Small intestine (tissue), 7 donors: ENCODE measurements around the gene TMEM168. TPM values are rescaled to one million over a fixed set of nuclear protein-coding genes. Genes with fewer than 3 reads are reported as not detected.

ENCODE experiments used
- DNase-seq, 2 donors: peaks; one replicate each; pipeline versions ENCODE4 v3.0.0 to v3.0.0-alpha.2; 2013
- FAIRE-seq: peaks from 2 replicates; lab custom pipeline; 2012; peaks lifted over from hg19 to GRCh38; lab: Jason Lieb, UNC
- H3K27ac ChIP-seq, 3 donors: one replicate each; pipeline ENCODE4 v1.5.1; 2013; ENCODE audit warnings: low read length in 2 of 3, mild to moderate bottlenecking in 2 of 3, control low read depth in 1 of 3, inconsistent platforms in 1 of 3, low read depth in 1 of 3, moderate library complexity in 1 of 3
- H3K27me3 ChIP-seq, 3 donors: one replicate each; pipeline ENCODE4 v1.6.1; 2013; ENCODE audit warnings: low read length in 3 of 3, inconsistent platforms in 1 of 3; ENCODE audit not compliant: control insufficient read depth in 3 of 3, insufficient read depth in 3 of 3
- H3K36me3 ChIP-seq, 3 donors: one replicate each; pipeline ENCODE4 v1.6.1; 2013; ENCODE audit warnings: low read length in 3 of 3, inconsistent platforms in 1 of 3, low read depth in 1 of 3, mild to moderate bottlenecking in 1 of 3, moderate library complexity in 1 of 3; ENCODE audit not compliant: control insufficient read depth in 3 of 3, insufficient read depth in 2 of 3
- H3K4me1 ChIP-seq, 3 donors: one replicate each; pipeline ENCODE4 v1.6.1; 2013; ENCODE audit warnings: low read length in 2 of 3, inconsistent platforms in 1 of 3, low read depth in 1 of 3, mild to moderate bottlenecking in 1 of 3, moderate library complexity in 1 of 3; ENCODE audit not compliant: control insufficient read depth in 3 of 3, insufficient read depth in 2 of 3
- H3K4me3 ChIP-seq, 3 donors: one replicate each; pipeline ENCODE4 v1.5.1; 2013; ENCODE audit warnings: low read length in 3 of 3, control low read depth in 1 of 3, inconsistent platforms in 1 of 3, low read depth in 1 of 3, mild to moderate bottlenecking in 1 of 3, moderate library complexity in 1 of 3
- H3K9me3 ChIP-seq, 2 donors: one replicate each; pipeline ENCODE4 v1.6.1; 2013; ENCODE audit warnings: low read depth in 1 of 2, low read length in 1 of 2; ENCODE audit not compliant: control insufficient read depth in 2 of 2, insufficient read depth in 1 of 2
- WGBS, 3 donors: extraction: QIAGEN DNeasy Blood & Tissue Kit; methylation state at CpG; one replicate each; pipeline ENCODE4 v1.1.7; 2013; 5-methylcytosine and 5-hydroxymethylcytosine counted together
- polyA plus RNA-seq, 4 donors: library from polyadenylated mRNA; stranded (reverse) in 3 of 4; unstranded in 1 of 4; fragments of 200-250 nt in 3 of 4; fragments of 120-200 nt in 1 of 4; gene quantifications; one replicate each; pipeline versions ENCODE4 v1.2.1 to v1.2.3, GENCODE V29; 2013
- donor health status: healthy with polysubstance abuse.
- donor health status: control.
- donor health status: control.
- donor health status: Bipolar disorder and iron deficiency.
- donor health status: healthy.

The TMEM168 gene
- polyA plus RNA-seq, 4 donors, result 3.4 to 33.9 (median 9.1) TPM

DNA sequence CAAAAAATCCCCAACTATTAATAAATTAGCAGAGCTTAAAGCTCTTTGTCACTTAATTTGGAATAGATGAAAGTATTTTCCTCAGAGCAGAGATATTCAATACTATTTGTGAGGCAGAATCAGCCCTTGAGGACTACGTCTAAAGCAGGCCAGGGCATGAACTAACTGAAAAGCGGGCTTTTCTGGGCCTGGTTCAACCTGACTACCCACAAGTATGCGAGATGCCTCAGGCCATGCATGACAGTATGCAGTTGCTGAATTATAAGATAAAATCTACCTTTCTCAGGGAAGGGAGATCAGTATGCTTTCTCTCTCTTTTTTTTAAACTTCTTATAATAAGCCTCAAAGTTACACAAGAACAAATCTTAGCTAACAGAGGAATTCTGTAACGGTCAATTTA, 20.1 kb downstream of the TMEM168 start:
- no peak overlapping the region for H3K4me3 ChIP-seq
- DNase-seq, result no peak
- no peak for FAIRE-seq
- 92 to 98% (median 95%) methylated on average over 4 of the region's 4 CpGs for WGBS, 3 donors
- no peaks in the 10 kb centered on the region for H3K9me3 ChIP-seq
- H3K27me3 ChIP-seq, result no peaks in the 10 kb centered on the region
- H3K36me3 ChIP-seq, result peaks cover 0 to 4% (median 2%) of the 10 kb centered on the region in 3 donors
- H3K4me1 ChIP-seq, result no peaks in the 10 kb centered on the region
- no peak overlapping the region for H3K27ac ChIP-seq

DNA sequence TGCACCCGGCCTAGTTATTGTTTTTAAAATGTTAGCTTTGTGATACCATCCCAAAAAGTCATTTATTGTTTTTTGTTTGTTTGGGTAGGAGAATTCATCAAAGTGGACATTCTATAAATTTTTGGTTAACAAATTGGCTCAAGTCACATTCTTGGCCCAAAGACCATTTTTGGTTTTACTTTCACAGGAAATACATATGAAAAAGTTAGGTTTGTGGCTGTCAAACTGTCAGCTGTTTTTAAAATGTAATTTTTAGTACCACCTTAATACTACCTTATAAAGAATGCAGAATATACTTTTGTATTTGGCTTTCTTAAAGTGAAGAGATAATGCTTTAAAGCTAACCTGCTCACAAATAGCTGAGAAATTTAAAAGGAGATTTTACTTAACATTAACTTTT, 25.1 kb downstream of the TMEM168 start:
- H3K4me3 ChIP-seq, result no peak overlapping the region
- H3K9me3 ChIP-seq, result no peaks in the 10 kb centered on the region
- peaks cover 0 to 4% (median 2%) of the 10 kb centered on the region in 3 donors for H3K36me3 ChIP-seq
- H3K27me3 ChIP-seq, result no peaks in the 10 kb centered on the region
- H3K4me1 ChIP-seq, result no peaks in the 10 kb centered on the region
- DNase-seq (no peak), FAIRE-seq (no peak)
- H3K27ac ChIP-seq, result no peak overlapping the region
- WGBS, 3 donors, result 89 to 100% (median 91%) methylated on average over 1 of the region's 1 CpG

DNA sequence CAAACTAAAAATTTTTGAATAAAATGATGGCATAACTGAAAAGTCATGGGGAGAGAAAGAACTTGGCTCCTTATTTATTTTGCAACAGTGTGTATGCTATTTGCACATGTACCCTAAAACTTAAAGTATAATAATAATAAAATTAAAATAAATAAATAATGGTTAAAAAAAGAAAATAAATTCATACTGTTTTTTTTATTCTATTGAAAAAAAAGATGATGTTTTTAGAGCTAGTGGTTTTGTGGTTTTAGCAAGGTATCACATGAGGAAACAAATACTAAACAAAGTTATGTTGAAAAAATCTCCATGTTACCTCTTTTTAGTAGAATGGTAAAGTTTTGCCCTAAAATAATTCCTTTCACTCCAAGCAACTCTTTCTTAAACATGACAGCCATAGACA, 26.2 kb downstream of the TMEM168 start:
- no peaks in the 10 kb centered on the region for H3K9me3 ChIP-seq
- DNase-seq (no peak), FAIRE-seq (no peak)
- peaks cover 0 to 2% (median 2%) of the 10 kb centered on the region in 3 donors for H3K36me3 ChIP-seq
- H3K4me1 ChIP-seq, result no peaks in the 10 kb centered on the region
- H3K4me3 ChIP-seq, result no peak overlapping the region
- H3K27me3 ChIP-seq, result no peaks in the 10 kb centered on the region
- no peak overlapping the region for H3K27ac ChIP-seq

DNA sequence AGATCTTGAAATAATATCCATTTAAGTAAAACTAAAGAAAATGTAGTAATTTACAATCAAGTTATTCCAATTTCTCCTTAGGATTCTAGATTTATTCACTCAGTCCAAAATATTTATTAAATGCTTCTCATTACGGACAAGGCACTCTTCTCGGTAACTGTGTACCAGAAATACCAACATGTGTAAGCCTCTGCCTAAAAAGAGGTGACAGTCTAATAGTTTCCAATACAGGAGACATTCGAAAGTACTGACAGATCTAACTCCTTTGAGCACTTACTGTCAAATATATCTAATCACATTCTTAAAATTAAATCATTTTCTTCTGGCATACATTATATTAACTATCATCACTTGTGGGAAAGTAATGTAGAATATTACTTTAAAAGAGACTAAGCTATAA, 26.9 kb downstream of the TMEM168 start:
- WGBS, 3 donors, result 77 to 99% (median 95%) methylated on average over 3 of the region's 3 CpGs
- H3K9me3 ChIP-seq, result no peaks in the 10 kb centered on the region
- H3K4me1 ChIP-seq, result no peaks in the 10 kb centered on the region
- no peak for DNase-seq
- peak; percentile 23 for FAIRE-seq
- no peaks in the 10 kb centered on the region for H3K27me3 ChIP-seq
- no peak overlapping the region for H3K27ac ChIP-seq
- no peak overlapping the region for H3K4me3 ChIP-seq
- peaks cover 0 to 2% (median 2%) of the 10 kb centered on the region in 3 donors for H3K36me3 ChIP-seq

DNA sequence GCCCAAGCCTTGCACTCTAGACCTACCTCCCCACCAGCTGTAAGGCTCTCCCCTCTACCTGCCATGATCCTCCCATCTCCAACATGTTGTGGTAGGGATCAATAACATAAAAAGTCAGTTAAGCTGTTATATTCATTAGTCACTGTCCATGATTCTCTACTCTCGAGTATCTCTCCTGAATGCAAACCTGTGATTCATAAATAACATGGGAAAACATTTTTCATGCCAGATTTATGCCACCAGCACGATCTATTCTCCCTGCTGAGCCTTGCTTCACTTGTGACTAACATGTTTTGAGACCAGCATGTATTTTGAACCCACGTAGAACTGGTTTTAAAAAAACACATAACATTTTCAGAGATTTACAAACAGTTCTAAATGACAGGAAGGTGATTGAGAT, 30.3 kb downstream of the TMEM168 start:
- FAIRE-seq, result no peak
- WGBS, 3 donors, result 83 to 90% (median 84%) methylated on average over 3 of the region's 3 CpGs
- no peaks in the 10 kb centered on the region for H3K36me3 ChIP-seq

DNA sequence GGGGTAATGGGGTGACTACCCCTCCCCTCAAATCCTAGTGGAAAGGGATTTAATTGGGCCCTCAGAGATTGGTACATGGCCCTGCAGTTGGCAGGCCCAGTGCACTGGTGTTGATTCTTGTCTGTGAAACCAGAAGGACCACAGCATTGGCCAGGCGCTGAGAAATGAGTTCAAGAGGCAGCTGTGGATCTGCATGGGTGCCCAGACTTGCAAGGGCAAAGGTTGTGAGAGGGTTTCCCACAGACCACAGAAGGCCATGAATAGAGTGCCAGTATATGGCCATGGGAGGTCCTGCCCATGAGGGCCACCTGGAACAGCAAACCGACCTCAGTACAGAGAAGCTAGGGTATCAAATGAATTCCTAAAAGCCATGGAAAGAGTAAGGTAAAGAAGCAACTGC, 32.9 kb downstream of the TMEM168 start:
- no peaks in the 10 kb centered on the region for H3K27me3 ChIP-seq
- 69 to 92% (median 82%) methylated on average over 2 of the region's 2 CpGs for WGBS, 3 donors
- no peak overlapping the region for H3K4me3 ChIP-seq
- FAIRE-seq (no peak), DNase-seq (no peak)
- H3K9me3 ChIP-seq, result no peaks in the 10 kb centered on the region
- H3K4me1 ChIP-seq, result no peaks in the 10 kb centered on the region
- no peak overlapping the region for H3K27ac ChIP-seq
- H3K36me3 ChIP-seq, result no peaks in the 10 kb centered on the region

More for the DNA sequence above, 30.3 kb downstream of the TMEM168 start:
- DNase-seq, result no peak
- no peak overlapping the region for H3K27ac ChIP-seq
- H3K27me3 ChIP-seq, result no peaks in the 10 kb centered on the region
- no peak overlapping the region for H3K4me3 ChIP-seq
- no peaks in the 10 kb centered on the region for H3K4me1 ChIP-seq
- H3K9me3 ChIP-seq, result no peaks in the 10 kb centered on the region

DNA sequence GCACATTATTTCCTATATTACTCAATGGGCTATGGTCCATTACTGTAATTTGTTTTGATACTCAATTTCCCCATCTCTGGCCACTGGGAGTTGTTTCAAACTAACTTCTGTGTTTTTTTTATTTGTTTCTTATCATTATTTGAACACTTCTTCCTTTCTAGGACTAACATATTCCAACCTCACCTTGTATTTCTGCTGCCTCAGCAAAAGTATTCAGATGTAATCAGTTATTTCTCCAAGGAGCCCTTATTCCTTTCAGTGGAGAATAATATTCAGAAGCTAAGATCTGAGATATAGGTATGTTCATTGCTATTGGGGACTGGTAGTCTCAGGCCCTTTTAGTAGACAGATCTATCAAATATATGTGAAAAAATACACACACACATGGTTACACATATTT, 36.9 kb downstream of the TMEM168 start:
- no peaks in the 10 kb centered on the region for H3K9me3 ChIP-seq
- no peaks in the 10 kb centered on the region for H3K36me3 ChIP-seq
- H3K27me3 ChIP-seq, result no peaks in the 10 kb centered on the region
- no peaks in the 10 kb centered on the region for H3K4me1 ChIP-seq
- no peak overlapping the region for H3K4me3 ChIP-seq
- FAIRE-seq (no peak), DNase-seq (no peak)
- no peak overlapping the region for H3K27ac ChIP-seq

DNA sequence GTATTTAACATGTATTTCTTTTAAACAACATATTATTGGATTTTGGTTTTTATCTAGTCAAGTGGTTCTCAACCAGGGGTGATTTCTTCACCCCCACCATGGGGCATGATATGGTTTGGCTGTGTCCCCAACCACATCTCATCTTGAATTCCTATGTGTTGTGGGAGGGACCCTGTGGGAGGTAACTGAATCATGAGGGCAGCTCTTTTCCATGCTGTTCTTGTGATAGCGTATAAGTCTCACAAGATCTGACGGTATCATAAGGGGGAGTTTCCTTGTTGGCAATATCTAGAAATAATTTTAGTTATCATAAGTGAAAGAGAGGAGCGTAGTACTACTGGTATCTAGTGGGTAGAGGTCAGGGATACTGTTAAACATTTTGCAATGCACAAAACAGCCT, 37.6 kb downstream of the TMEM168 start:
- Histone ChIP-seq H3K36me3 (no peaks in the 10 kb centered on the region), H3K27me3 (no peaks in the 10 kb centered on the region), H3K4me3 (no peak overlapping the region), H3K9me3 (peaks cover 0 to 1% of the 10 kb centered on the region in 2 donors), H3K27ac (no peak overlapping the region), H3K4me1 (no peaks in the 10 kb centered on the region)
- FAIRE-seq, result no peak
- 64 to 88% (median 79%) methylated on average over 3 of the region's 3 CpGs for WGBS, 3 donors
- no peak for DNase-seq

DNA sequence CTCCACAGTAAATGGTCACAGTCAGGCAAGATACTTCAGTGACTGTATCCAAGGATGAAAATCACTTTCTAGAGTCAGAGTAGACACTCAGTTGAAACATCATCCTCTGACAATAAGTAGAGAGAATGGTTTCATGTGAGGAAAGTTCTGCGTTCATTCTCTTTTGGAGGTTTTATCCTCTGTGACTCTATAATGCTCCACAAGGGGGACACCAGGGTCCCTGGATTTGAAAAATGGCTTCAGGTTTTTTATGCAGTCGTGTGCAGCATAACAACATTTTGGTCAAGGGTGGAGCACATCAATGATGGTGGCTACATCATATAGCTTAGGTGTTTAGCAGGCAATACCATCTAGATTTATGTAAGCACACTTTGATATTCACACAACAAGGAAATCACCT, 40.4 kb downstream of the TMEM168 start:
- FAIRE-seq (no peak), DNase-seq (no peak)
- no peaks in the 10 kb centered on the region for H3K36me3 ChIP-seq
- H3K27ac ChIP-seq, result no peak overlapping the region
- H3K4me1 ChIP-seq, result no peaks in the 10 kb centered on the region
- no peak overlapping the region for H3K4me3 ChIP-seq
- no peaks in the 10 kb centered on the region for H3K27me3 ChIP-seq
- H3K9me3 ChIP-seq, result peaks cover 0 to 6% of the 10 kb centered on the region in 2 donors
- 80 to 86% (median 81%) methylated on average over 2 of the region's 2 CpGs for WGBS, 3 donors
